ENCODE measurements around the gene EVI2B. TPM values are rescaled to one million over a fixed set of nuclear protein-coding genes. Genes with fewer than 3 reads are reported as not detected.

EVI2B gene
- total RNA-seq, 1 donor from 2014 or later = 0.52 TPM

DNA sequence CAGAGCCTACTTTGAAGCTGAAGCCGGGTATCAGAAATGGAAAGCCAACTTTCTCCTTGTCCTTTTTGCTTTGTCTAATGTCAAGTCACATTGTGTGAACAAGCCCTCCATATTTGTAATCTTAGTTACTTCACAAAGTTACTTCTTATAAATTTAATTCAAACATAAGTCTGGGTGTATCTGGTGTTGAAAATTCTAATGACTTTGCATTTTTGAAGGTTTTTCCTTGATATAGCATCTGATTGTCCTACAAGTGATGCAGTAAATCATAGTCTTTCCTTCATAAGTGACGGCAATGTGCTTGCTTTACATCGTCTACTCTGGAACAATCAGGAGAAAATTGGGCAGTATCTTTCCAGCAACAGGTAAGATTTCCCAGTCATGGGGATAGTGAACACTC lies 53.7 kb downstream of the EVI2B start:
- Histone ChIP-seq H3K36me3 (ENCODE audit: control insufficient read depth in 3 of 3, insufficient read depth in 3 of 3, low read length in 3 of 3) (peaks cover 0 to 13% (median 1%) of the 10 kb centered on the region in 3 donors), H3K9me3 (ENCODE audit: control insufficient read depth in 3 of 3, low read length in 3 of 3) (no peaks in the 10 kb centered on the region), H3K4me3 (ENCODE audit: low read length in 3 of 3) (no peak overlapping the region), H3K27me3 (ENCODE audit: control insufficient read depth in 3 of 3, insufficient read depth in 3 of 3, low read length in 3 of 3) (no peaks in the 10 kb centered on the region), H3K9ac (ENCODE audit: low read depth in 1 of 3, low read length in 3 of 3) (no peak overlapping the region), H3K27ac (ENCODE audit: low read depth, low read length) (no peak overlapping the region), H3K4me1 (ENCODE audit: control insufficient read depth in 3 of 3, insufficient read depth in 3 of 3, low read length in 3 of 3) (no peaks in the 10 kb centered on the region)

DNA sequence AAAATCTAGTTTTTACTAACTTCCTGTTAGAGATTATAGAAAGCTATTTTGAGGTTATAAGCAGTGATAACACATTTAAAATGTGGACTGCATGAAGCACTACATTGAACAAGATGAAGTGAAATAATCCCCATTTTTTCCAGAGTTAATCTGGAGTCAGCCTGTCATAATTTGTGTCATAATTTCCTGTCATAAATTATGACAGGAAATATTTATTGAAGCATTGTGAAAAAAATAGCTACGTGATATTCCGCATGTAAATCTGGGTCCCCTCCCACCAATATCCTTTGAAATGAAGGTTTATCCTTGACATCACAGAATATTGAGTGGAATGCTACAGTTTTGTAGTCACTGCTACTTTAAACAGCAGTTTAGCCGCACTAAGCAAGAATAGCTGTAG lies 56.9 kb downstream of the EVI2B start:
- no peak overlapping the region for H3K27ac ChIP-seq (ENCODE audit: low read depth, low read length)
- H3K4me1 ChIP-seq (ENCODE audit: control insufficient read depth in 3 of 3, insufficient read depth in 3 of 3, low read length in 3 of 3) = no peaks in the 10 kb centered on the region
- H3K9me3 ChIP-seq (ENCODE audit: control insufficient read depth in 3 of 3, low read length in 3 of 3) = no peaks in the 10 kb centered on the region
- H3K9ac ChIP-seq (ENCODE audit: low read depth in 1 of 3, low read length in 3 of 3) = no peak overlapping the region
- no peaks in the 10 kb centered on the region for H3K27me3 ChIP-seq (ENCODE audit: control insufficient read depth in 3 of 3, insufficient read depth in 3 of 3, low read length in 3 of 3)
- H3K4me3 ChIP-seq (ENCODE audit: low read length in 3 of 3) = no peak overlapping the region
- peaks cover 0 to 13% (median 0%) of the 10 kb centered on the region in 3 donors for H3K36me3 ChIP-seq (ENCODE audit: control insufficient read depth in 3 of 3, insufficient read depth in 3 of 3, low read length in 3 of 3)

DNA sequence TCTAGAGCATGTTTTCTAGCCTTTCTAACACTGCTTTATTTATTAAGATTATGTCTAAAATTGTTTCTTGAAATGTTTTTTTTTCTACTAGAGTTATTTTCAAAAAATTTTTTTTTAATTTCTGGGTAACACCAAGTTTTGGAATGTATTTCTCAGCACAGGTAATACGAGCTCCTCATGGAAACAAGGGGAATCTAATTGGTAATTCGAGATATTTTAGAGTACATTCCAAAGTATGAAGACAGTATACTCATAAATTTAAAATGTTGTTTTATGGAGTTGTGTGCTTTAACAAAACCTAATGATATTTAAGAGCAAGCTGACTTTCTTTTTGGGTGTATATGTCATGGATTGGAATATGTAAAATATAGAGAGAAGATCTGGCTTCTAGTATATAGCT lies 59.2 kb downstream of the EVI2B start:
- H3K27ac ChIP-seq (ENCODE audit: low read depth, low read length) = no peak overlapping the region
- H3K9ac ChIP-seq (ENCODE audit: low read depth in 1 of 3, low read length in 3 of 3) = no peak overlapping the region
- no peaks in the 10 kb centered on the region for H3K36me3 ChIP-seq (ENCODE audit: control insufficient read depth in 3 of 3, insufficient read depth in 3 of 3, low read length in 3 of 3)
- H3K4me3 ChIP-seq (ENCODE audit: low read length in 3 of 3) = no peak overlapping the region
- H3K9me3 ChIP-seq (ENCODE audit: control insufficient read depth in 3 of 3, low read length in 3 of 3) = no peaks in the 10 kb centered on the region
- no peaks in the 10 kb centered on the region for H3K27me3 ChIP-seq (ENCODE audit: control insufficient read depth in 3 of 3, insufficient read depth in 3 of 3, low read length in 3 of 3)
- H3K4me1 ChIP-seq (ENCODE audit: control insufficient read depth in 3 of 3, insufficient read depth in 3 of 3, low read length in 3 of 3) = peaks cover 0 to 3% (median 2%) of the 10 kb centered on the region in 3 donors

Other genes starting within 250 kb of the EVI2B start
- gene NF1, start 219.1 kb downstream of the EVI2B start, total RNA-seq = 76.2 TPM
- gene OMG, start 16.8 kb downstream of the EVI2B start, total RNA-seq = not detected
- gene EVI2A, start 7.6 kb upstream of the EVI2B start, total RNA-seq = 1.0 TPM
- 1.0 TPM for gene RAB11FIP4, start 77.6 kb upstream of the EVI2B start, total RNA-seq